Muscle layer of duodenum (tissue), 2 donors: ENCODE results near the gene GDE1.

ENCODE experiments used
- H3K27ac ChIP-seq: one replicate; pipeline ENCODE4 v1.7.0; 2013; ENCODE audit warnings: mild to moderate bottlenecking, low read length
- H3K27me3 ChIP-seq: one replicate; pipeline ENCODE4 v1.7.0; 2013; ENCODE audit warnings: low read depth, mild to moderate bottlenecking, control low read depth, low read length
- H3K36me3 ChIP-seq, 2 donors: one replicate each; pipeline ENCODE4 v1.7.0; 2013; ENCODE audit warnings: low read length in 2 of 2, control low read depth in 1 of 2, mild to moderate bottlenecking in 1 of 2; ENCODE audit not compliant: insufficient read depth in 2 of 2, control insufficient read depth in 1 of 2
- H3K4me1 ChIP-seq, 2 donors: one replicate each; pipeline ENCODE4 v1.7.0; 2013; ENCODE audit warnings: low read length in 2 of 2, mild to moderate bottlenecking in 2 of 2, control low read depth in 1 of 2, moderate library complexity in 1 of 2; ENCODE audit not compliant: insufficient read depth in 2 of 2, control insufficient read depth in 1 of 2
- H3K4me3 ChIP-seq, 2 donors: one replicate each; pipeline ENCODE4 v1.7.0; 2013; ENCODE audit warnings: low read length in 2 of 2, low read depth in 1 of 2, mild to moderate bottlenecking in 1 of 2
- H3K9me3 ChIP-seq, 2 donors: one replicate each; pipeline ENCODE4 v1.7.0; 2013; ENCODE audit warnings: low read length in 2 of 2, control low read depth in 1 of 2, mild to moderate bottlenecking in 1 of 2; ENCODE audit not compliant: control insufficient read depth in 1 of 2
- donor health status: healthy.

GDE1 gene

DNA sequence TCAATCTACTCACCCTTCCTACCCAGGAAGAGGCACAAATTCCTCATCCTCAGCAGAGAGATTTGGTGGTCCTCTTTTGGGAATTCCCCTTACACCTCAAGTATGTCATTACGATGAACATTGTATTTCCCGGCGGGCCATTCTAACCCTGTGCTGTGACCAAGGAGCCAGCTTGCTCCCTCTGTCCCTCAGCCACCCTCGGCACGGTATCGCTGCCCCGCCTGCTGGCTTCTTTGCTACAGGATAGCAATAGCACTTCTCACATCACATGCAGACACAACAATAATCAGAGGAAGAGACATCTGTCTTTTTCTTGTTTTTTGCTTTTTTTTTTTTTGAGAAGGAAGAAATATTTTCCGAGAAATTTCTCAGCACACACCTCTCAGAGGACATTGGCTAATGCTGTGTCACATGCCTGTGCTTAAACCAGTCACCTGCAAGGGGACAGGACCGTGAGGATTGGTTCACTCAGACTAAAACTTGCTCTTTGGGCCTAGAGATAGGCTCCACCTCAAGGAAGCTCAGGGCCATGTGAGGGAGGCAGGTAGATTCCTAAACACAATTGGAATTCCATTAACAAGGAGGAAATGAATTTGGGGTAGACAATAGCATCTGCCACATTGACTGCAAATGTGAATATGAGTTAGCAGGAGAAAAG, 63.0 kb downstream of the GDE1 start:
- no peaks in the 10 kb centered on the region for H3K27me3 ChIP-seq
- peaks cover 0 to 3% of the 10 kb centered on the region in 2 donors for H3K36me3 ChIP-seq

More for the DNA sequence above, 63.0 kb downstream of the GDE1 start:
- no peak overlapping the region for H3K4me3 ChIP-seq
- H3K27ac ChIP-seq: no peak overlapping the region
- no peaks in the 10 kb centered on the region for H3K4me1 ChIP-seq
- no peaks in the 10 kb centered on the region for H3K9me3 ChIP-seq
